Activated B cell treated with CpG ODN at 0.5 μM for 24 hours (primary cell): Measurements from ENCODE around the gene GALNT15. TPM values are rescaled to one million over a fixed set of nuclear protein-coding genes. Genes with fewer than 3 reads are reported as not detected.
A peak's percentile ranks its signal among the peaks of the same experiment; 100 is the strongest.

Source experiments
- ATAC-seq: fragments of 200-7000 bp; cut with Tn5 transposase; one replicate; pipeline ENCODE4 v1.10.0; 2021; ENCODE audit warnings: low read depth, mild to moderate bottlenecking, moderate library complexity
- CTCF ChIA-PET: fragments of 350-600 bp; sonication (Branson Sonifier 250); formaldehyde crosslinking; loops from one replicate; lab custom pipeline; 2021; ENCODE audit warnings: antibody characterized with exemption; lab: Charles Lee
- POLR2A ChIA-PET: fragments of 350-600 bp; sonication (Branson Sonifier 250); formaldehyde crosslinking; loops from one replicate; lab custom pipeline; 2021; ENCODE audit warnings: antibody characterized with exemption; lab: Charles Lee
- DNase-seq: peaks from one replicate; pipeline ENCODE4 v3.0.0; 2022
- H3K27ac Mint-ChIP-seq: one replicate; pipeline ENCODE4 v1.8.0; 2020; ENCODE audit warnings: mixed read lengths
- H3K27me3 Mint-ChIP-seq: one replicate; pipeline ENCODE4 v1.8.0; 2021; ENCODE audit warnings: mixed read lengths
- H3K36me3 Mint-ChIP-seq: one replicate; pipeline ENCODE4 v1.8.0; 2021; ENCODE audit warnings: low read depth, mixed read lengths
- H3K4me1 Mint-ChIP-seq: one replicate; pipeline ENCODE4 v1.8.0; 2021; ENCODE audit warnings: mixed read lengths
- H3K4me3 Mint-ChIP-seq: one replicate; pipeline ENCODE4 v1.8.0; 2020; ENCODE audit warnings: mild to moderate bottlenecking, mixed read lengths
- H3K9me3 Mint-ChIP-seq: one replicate; pipeline ENCODE4 v1.8.0; 2020; ENCODE audit warnings: mixed read lengths
- intact Hi-C: fragments of 100-400 bp; cut with micrococcal nuclease; formaldehyde crosslinking; loops from one replicate; pipeline ENCODE4 v1.15.1; 2024
- total RNA-seq: library from RNA; stranded (reverse); gene quantifications from 2 replicates; pipeline ENCODE4 v1.2.3, GENCODE V29; 2022
- TF ChIP-seq, protein P1 (sequence below): fragments of 200-600 bp; IDR thresholded peaks from one replicate; pipeline ENCODE4 v1.8.0; 2022; ENCODE audit warnings: antibody characterized with exemption, mild to moderate bottlenecking

The GALNT15 gene
- total RNA-seq, 1 donor from 2014 or later, result not detected

DNA sequence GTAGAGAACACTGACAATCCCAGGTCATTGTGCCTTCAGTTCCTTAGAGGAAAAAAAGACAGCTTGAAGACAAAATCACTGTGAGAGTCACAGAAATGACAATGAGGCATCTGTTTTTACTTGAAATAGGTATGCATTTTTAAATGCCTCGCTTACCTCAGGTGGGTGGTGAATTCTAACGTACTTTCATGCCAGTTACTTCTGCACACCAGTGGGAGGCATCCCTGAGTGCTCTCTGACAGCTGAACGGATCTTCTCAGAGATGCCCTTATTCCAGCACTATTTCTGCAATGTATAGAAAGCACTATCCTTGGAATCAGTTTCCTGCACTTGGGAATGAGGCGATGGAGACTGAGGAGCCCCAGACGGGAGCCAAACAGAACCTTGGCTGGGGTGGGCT, 74.1 kb downstream of the GALNT15 start:
- ChIA-PET CTCF (interaction anchor here (1.2 to 2.0 kb wide), 4 partner anchors 15 to 618 kb away, joined by 3 to 10 read pairs (median 6); partner anchors contain the start of gene DPH3), POLR2A (no interaction called here)
- peaks cover 7% of the 10 kb centered on the region for H3K27me3 Mint-ChIP-seq
- ATAC-seq (no peak), DNase-seq (no peak)
- no peak overlapping the region for H3K27ac Mint-ChIP-seq
- no peaks in the 10 kb centered on the region for H3K9me3 Mint-ChIP-seq
- intact Hi-C loops, result loop anchor here (5.0 kb wide), 1 partner anchor 1141 kb away; no protein-coding TSS in a partner anchor
- TF ChIP-seq, protein P1, sequence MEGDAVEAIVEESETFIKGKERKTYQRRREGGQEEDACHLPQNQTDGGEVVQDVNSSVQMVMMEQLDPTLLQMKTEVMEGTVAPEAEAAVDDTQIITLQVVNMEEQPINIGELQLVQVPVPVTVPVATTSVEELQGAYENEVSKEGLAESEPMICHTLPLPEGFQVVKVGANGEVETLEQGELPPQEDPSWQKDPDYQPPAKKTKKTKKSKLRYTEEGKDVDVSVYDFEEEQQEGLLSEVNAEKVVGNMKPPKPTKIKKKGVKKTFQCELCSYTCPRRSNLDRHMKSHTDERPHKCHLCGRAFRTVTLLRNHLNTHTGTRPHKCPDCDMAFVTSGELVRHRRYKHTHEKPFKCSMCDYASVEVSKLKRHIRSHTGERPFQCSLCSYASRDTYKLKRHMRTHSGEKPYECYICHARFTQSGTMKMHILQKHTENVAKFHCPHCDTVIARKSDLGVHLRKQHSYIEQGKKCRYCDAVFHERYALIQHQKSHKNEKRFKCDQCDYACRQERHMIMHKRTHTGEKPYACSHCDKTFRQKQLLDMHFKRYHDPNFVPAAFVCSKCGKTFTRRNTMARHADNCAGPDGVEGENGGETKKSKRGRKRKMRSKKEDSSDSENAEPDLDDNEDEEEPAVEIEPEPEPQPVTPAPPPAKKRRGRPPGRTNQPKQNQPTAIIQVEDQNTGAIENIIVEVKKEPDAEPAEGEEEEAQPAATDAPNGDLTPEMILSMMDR, result no peak
- H3K4me1 Mint-ChIP-seq, result peaks cover 25% of the 10 kb centered on the region
- no peaks in the 10 kb centered on the region for H3K36me3 Mint-ChIP-seq
- no peak overlapping the region for H3K4me3 Mint-ChIP-seq

DNA sequence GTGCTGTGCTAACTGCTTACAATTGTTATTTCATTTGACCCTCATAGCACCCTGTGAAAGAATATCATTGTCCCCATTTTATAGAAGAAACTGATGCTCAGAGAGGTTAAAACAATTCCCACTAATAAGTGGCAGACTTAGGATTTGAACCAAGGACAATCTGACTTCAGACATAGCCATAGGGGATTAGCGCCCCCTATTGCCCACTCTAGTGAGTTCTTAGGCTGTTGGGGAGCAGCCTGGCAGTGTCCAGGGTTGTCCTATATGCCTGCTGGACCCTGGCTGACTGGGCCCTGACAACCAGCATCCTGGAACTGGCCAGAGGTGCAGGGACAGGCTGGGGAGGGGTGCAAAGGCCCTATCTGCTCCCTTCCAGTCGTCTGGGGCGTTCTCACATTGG, 74.9 kb downstream of the GALNT15 start:
- TF ChIP-seq, protein P1, result no peak
- intact Hi-C loops, result loop anchor here (5.0 kb wide), 1 partner anchor 1142 kb away; no protein-coding TSS in a partner anchor
- Mint-ChIP-seq H3K27me3 (peaks cover 10% of the 10 kb centered on the region), H3K36me3 (no peaks in the 10 kb centered on the region), H3K4me1 (peaks cover 25% of the 10 kb centered on the region), H3K27ac (no peak overlapping the region), H3K4me3 (no peak overlapping the region), H3K9me3 (no peaks in the 10 kb centered on the region)
- ChIA-PET POLR2A (no interaction called here), CTCF (no interaction called here)
- no peak for ATAC-seq
- DNase-seq, result no peak

DNA sequence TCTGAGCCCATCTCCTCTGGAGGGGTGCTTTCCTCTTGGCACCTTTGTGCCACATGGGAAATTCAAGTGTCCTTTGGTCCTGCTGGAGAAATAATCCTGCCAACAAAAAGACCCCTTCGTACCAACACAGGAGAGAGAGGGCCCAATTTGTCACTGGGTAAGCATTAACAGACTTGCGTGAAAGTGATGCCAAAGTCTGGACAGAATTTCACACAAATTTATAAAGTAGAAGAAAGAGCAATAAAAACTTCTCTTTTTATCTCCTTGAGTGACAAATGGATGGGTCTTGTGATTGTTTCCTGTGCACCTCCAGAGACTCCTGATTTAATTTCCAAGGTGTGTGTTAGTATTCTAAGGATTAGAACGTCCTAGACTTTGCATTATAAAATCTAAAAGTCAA, 75.4 kb downstream of the GALNT15 start:
- peaks cover 10% of the 10 kb centered on the region for H3K27me3 Mint-ChIP-seq
- no peaks in the 10 kb centered on the region for H3K9me3 Mint-ChIP-seq
- intact Hi-C loops, result loop anchor here (5.0 kb wide), 1 partner anchor 1143 kb away; no protein-coding TSS in a partner anchor
- no peak overlapping the region for H3K4me3 Mint-ChIP-seq
- POLR2A ChIA-PET, result no interaction called here
- CTCF ChIA-PET, result no interaction called here
- H3K4me1 Mint-ChIP-seq, result peaks cover 25% of the 10 kb centered on the region
- H3K27ac Mint-ChIP-seq, result no peak overlapping the region
- ATAC-seq (no peak), DNase-seq (no peak)
- H3K36me3 Mint-ChIP-seq, result no peaks in the 10 kb centered on the region
- TF ChIP-seq, protein P1, result no peak

DNA sequence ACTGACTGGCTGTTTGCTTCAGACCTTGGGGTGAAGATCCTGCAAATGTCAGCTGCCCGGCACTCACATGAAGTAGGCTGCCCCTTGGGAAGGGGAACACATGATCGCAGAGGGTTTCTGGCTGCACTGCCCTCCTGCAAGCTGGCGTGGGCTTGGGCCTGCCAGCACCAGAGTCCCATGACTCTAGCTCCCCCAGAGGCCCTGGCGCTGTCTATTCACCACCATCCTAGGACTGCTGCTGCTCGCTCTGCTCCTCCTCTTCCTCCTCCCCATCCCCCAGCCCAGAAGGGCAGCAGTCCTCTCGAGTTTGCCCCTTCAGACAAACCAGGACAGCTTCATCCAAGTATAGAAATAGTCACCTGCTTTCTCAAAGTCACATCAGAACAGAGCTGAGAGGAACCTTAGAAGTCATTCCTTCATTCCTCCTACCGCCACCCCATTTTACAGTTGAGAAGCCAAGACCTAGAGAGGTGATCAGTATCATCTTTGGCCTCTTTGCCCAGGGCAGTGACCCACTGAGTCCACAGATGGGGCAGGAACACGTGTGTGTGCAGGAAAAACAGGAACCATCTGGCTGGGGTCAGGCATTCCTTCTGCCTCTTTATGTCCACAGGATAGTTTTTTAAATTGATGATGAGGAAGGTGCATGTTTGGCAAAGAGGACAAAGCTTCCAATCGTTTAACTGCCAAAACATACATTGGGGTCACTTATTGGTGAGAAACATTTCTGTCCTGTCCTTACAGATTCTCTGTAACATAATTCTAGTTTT, 77.0 kb downstream of the GALNT15 start:
- intact Hi-C loops, result no loop called here
- ATAC-seq, result no peak
- DNase-seq, result no peak
- no peak overlapping the region for H3K27ac Mint-ChIP-seq
- CTCF ChIA-PET, result no interaction called here
- peaks cover under 1% of the 10 kb centered on the region for H3K36me3 Mint-ChIP-seq
- TF ChIP-seq, protein P1, result no peak
- peaks cover 10% of the 10 kb centered on the region for H3K27me3 Mint-ChIP-seq
- H3K4me3 Mint-ChIP-seq, result no peak overlapping the region
- H3K9me3 Mint-ChIP-seq, result no peaks in the 10 kb centered on the region
- POLR2A ChIA-PET, result no interaction called here
- peaks cover 25% of the 10 kb centered on the region for H3K4me1 Mint-ChIP-seq

DNA sequence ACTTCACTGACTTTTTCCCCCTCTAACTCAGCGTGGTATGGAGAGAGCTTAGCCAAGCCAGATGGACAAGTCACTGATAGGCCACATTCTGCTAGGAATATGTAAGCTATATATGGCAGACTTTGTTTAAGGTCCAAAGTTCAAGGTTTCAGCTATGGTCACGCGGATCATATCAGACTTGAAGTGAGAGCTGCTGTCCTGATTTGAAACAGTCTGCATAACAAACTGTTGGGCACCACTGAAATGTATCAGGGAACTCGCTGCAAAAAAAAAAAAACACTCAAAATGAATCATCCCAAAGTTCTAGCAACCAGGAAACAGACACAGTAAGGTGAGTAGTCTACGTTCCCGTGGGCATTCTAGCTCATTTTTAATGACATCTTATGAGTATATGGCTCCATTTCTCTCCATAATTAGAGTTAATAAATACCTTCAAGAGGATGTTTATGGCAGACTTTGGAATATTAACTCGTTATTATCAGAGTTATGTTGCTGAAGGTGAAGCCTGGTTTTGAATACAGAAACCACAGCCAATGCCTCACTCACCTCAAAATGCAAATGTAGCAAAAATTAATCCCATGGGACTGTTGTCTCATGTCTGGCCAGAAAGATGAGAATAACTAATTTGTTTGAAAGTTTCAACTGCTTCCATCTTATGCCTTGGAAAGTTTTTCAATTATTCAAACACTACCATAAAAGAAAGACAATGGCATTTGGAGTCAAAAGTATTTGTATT, 77.9 kb downstream of the GALNT15 start:
- Mint-ChIP-seq H3K4me3 (no peak overlapping the region), H3K36me3 (peaks cover 4% of the 10 kb centered on the region), H3K9me3 (no peaks in the 10 kb centered on the region), H3K4me1 (peaks cover 20% of the 10 kb centered on the region), H3K27ac (no peak overlapping the region), H3K27me3 (peaks cover 10% of the 10 kb centered on the region)
- intact Hi-C loops, result no loop called here
- TF ChIP-seq, protein P1, result no peak
- ATAC-seq, result peak; percentile 40
- DNase-seq, result no peak
- ChIA-PET CTCF (no interaction called here), POLR2A (no interaction called here)
